NCI-H446 treated with DMSO at 0.1 percent for 48 hours (cell line): ENCODE data around the gene RUNDC3A.
A peak's percentile ranks its signal among the peaks of the same experiment; 100 is the strongest.

Experiments
- DNase-seq: peaks from one replicate; lab custom pipeline; 2025; lab: John Stamatoyannopoulos, UW

Gene RUNDC3A

DNA sequence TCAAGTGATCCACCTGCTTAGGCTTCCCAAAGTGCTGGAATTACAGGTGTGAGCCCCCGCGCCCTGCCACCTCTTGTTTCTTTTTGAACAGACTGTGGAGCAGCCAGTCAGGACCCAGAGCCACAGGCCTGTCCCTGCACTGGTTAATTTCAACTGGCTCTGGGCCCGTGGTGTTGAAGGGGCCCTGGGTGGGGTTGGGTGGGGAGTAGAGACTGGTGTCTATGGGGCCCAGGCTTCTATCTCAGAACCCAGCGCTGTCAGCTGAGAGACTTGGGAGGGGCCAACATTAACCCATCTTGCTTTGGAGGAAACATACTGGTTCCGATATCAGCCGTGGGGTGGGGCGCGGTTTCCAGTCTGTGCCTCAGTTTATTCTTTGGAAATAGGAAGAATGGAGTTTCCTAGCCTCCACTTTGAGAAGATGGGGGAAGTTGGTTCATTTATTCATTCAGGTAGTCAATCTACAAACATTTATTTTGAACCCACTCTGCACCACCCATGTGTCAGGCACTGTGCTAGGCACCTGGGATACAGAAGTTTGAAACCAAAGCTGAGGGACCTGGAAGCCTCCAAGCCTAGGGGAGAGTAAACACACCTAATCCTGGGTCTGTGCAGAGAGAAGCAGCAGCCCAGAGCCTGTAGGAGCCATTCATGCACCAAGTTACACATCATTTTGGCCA, 24.9 kb upstream of the RUNDC3A start:
- no peak for DNase-seq

DNA sequence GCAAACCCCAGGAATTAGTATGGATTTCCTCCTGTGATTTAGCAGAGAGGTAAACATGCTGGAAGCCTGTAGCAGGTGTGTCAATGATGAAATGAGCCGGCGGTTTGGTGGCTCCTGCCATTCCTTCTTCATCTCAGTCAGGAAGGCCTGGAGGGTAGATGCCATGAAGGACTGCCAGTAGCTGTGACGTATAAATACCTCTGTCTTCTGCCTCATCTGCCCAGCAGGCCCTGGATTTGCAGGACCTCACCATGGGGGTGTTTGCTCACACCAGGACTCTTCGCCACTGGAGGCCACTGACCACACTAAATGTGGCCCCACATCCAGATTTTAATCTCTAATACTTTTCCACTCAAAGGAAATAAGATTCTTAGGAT, 24.4 kb upstream of the RUNDC3A start:
- DNase-seq, result no peak

DNA sequence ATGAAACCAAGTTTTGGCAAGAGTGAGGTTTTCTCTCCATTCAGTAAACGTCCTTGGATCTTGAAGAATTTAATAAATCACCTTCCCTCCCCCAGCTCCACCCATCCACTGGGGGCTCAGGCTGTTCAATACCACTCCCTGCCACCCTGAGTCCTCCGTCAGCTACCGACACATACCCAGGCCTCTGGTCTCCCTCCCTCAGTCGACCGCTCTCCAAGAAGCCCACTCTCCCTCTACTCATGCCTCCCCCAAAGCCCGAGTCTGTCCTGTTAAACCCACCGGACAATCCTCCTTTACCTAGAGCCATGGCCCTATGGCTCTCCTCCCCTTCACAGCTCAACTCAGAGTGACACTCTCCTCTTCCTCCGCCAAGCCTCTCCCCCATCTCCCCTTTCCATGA, 20.8 kb upstream of the RUNDC3A start:
- DNase-seq, result no peak

DNA sequence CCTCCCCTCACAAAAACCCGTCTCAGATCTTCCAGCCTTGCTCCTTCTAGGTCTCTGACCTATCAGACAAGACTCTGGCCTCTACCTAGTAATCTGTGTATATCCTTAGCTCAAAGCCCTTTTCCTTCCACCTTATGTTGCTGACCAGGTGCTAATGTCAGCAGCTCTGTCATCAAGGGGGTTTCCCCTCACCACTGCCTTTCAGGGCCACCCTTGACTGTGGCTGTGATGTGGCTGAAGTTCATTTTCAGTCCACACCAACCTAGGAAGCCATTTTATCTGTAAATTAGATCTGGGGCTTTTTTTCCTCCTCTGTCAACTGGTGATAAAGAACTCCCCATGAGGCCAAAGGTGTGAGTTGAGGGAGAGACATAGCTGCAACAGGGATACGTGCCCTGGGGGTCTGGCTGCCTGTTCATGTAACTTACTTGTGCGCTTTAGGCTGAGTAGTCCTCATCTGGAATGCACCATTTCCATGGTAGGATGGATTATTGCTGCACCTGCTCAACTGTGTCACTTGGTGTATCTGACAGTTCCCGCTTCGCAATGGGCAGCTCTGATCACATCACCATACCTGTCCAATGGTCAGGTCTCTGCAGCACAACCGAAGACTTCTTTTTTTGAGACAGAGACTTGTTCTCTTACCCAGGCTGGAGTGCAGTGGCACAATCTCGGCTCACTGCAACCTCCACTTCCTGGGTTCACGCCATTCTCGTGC, 14.7 kb upstream of the RUNDC3A start:
- DNase-seq, result no peak

DNA sequence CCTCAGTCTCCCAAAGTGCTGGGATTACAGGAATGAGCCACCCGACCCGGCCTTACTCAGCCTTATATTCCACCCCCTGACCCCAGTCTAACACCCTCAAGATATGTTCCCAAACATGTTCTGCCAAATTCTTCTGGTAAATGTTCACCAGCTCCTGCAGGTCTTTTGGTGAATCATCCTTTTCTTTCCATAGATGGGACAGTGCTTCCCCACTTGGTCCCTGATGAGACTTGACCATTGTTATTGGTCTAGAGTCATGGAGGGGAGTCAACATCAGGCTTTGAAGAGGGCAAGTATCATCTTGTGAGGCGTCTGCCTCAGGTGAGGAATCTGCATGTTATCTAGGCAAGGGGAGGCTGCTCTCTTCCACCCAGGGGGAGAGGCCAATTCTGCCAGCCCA, 10.4 kb upstream of the RUNDC3A start:
- DNase-seq, result no peak

DNA sequence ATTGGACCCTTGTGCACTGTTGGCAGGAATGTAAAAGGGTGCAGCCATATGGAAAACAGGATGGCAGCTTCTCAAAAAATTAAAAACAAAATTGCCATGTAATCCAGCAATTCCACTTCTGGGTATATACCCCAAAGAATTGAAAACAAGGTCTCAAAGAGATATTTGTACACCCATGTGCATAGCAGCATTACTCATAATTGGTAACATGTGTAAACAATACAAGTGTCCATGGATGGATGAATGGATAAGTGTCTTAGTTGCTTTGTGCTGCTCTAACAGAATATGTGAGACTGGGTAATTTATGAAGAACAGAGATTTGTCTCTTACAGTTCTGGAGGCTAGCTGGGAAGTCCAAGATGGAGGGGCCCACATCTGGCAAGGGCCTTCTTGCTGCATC, 3.8 kb upstream of the RUNDC3A start:
- peak; percentile 55 for DNase-seq

- peak; percentile 70 for DNase-seq
Observed at GRCh38 chr17:44307387-44308186, 814 bp upstream of the RUNDC3A start.

DNA sequence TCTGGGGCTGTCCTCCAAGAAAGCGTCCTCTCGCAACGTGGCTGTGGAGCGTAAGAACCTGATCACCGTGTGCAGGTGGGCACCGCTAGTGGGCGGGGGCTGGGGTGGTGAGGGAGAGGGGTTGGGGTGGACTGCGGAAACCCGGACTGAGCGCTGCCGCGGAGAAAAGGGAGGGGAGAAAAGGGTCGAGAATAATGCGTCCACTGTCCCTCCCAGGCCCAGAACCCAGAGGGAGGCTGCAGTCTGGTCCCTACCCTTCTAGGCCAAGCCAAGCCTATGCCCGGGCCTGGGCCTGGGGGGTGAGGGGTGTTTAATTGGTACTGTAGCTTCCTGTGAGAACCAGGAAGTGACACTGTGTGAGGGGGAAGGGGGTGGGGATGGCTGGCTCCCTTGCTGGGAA, 464 bp downstream of the RUNDC3A start:
- DNase-seq, result no peak

GRCh38 chr17:44309472-44309871, 1.1 kb downstream of the RUNDC3A start:
- DNase-seq, result no peak

GRCh38 chr17:44310188-44310587, 1.8 kb downstream of the RUNDC3A start:
- no peak for DNase-seq

DNA sequence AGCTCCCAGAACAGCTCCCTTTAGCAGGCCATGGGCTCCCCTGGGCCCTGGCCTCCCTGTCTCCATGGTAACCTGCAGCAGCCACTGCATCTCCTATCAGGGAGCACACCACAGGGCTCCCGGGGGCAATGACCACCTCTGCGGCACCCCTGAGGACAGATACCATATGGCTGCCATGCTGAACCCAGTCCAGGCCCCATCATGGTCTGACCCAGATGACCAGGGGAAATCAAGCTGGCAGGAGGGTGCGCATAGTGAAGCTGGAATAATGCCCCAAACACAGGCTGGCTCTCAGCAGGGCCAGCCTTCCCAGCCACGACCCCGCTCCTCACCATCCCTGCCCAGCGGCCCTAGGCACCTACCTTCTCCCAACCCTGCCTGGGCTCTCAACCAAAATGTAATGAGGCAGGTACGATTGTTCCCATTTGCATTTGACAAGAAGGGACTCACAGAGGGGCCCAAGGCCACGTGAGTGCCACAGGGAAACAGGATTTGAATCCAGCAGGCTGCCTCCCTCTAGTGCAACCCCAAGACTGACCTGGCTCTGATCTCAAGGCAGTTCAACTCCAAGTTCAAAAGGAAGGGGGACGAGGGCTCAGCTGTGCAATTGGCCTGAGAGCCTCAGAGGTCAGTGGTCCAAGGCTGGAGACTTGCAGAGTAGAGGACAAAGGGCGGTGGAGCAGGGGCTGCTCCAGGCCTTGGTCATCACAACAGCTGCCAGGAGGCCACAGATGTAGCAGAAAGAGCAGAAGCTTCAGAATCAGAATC, 2.4 kb downstream of the RUNDC3A start:
- DNase-seq, result no peak

GRCh38 chr17:44311562-44312181, 3.3 kb downstream of the RUNDC3A start:
- no peak for DNase-seq

DNA sequence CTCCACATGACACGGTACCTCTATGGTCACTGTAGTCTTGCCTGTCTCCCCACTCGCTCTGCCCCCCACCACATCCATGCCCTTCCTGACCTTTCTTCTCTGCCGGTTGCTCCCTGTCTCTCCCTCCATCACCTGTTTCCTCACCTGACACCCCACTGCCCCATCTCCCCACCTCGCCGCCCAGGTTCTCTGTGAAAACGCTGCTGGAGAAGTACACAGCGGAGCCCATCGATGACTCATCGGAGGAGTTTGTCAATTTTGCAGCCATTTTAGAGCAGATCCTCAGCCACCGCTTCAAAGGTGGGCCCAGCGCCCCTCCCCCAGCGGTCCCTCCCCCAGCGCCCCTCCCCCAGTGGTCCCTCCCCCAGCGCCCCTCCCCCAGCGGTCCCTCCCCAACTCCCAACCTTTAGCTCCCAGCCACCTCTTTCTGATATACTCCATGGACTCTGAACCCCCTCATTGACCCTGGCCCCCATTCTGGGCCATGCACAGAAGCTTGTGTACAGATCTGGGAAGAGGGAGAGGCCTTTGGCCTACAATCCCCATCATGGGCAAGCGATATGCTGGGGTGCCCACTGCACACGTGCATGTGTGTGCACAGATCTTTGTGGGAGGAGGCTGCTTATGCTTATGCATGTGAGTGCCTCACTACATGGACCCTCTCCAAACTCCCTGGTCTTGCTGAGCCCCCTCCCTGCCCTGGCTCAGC, 4.1 kb downstream of the RUNDC3A start:
- no peak for DNase-seq

DNA sequence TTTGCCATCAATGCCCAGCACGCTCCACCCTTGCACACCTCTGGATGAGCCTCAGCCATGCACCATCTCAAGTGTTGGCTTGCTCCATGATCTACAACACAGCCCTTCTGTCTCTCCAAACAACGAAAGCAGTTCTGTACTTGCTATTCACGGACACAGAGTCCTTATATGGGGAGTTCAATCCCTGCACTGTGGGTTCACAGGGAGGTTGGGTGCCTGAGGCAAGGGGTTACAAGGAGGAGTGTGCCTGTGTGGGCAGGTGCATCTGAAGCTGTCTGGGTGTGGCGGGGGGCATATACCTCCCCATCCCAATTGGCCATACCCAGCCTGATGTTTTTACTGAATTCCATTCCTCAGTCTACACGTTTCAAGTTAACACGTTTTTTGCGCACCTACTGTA, 5.6 kb downstream of the RUNDC3A start:
- DNase-seq, result no peak

DNA sequence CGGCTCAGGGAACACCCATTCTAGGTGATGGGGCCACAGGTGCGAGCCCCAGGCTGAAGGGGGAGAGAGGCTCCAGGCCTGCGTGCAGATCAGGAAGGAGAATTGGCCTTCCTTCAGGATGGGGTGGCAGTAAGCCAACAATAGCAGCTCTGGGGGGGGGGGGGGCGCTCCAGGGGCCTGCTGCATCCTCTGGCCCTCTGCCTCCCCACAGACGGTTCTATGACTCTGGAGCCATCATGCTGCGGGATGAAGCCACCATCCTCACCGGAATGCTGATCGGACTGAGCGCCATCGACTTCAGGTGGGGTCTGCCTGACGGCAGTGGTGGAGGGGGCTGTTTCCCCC, 6.1 kb downstream of the RUNDC3A start:
- no peak for DNase-seq

- no peak for DNase-seq
Observed at GRCh38 chr17:44314869-44315661, 6.7 kb downstream of the RUNDC3A start.

DNA sequence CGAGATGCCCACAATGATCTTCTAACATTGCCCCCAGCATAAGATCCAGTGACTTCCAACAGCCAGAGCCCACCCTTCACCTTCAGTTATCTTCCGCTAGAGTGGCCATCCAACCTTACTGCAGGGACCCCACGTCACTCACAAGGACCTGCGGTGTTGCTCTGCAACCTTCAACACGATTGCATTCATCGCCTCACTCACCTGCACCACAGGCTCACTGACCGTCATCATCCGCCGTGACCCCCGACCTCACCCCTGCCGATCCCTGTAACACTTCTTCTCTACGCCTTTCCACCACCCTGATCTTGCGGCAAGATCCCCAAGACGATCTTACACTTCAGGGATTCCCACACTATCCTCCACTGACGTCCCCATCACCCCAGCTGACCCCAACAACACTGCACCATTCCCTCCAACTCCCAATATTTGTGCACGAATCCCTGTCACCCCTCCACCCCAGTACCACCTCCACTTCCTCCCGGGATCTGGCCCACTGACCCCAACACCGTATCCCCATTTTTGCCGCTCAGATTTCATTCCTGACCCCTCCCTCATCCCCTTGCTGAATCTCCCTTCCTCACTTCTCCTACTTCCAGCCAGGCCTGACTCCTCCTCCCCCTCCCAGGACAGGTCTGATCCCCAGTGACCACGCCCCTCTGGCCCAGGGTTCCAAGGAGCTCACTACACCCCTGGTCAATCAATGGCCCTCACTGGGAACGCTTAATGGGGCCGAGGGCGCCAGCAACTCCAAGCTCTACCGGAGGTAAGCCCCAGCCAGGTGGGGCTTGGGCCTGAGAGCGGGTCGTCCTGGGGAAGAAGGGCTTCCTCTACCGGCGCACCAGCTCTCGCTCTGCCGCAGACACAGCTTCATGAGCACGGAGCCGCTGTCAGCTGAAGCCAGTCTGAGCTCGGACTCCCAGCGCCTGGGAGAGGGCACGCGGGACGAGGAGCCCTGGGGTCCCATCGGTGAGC, 7.6 kb downstream of the RUNDC3A start:
- no peak for DNase-seq

DNA sequence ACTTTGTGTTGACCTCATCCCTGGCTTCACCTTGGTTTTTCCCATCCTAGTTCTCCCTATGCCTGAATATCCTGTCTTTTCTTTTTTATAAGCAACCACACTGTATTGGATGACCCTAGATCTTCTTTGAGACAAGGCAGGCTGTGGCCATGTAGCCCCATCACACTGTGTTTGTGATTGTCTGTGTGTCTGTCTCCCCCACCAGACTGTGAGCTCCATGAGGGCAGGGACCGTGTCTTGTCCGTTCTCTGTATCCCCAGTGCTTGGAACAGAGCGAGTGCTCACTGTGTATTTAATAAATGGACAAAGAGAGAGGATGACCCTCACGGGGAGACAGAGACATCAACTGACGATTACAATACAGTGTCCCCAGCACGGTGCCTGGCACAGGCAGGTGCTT, 9.1 kb downstream of the RUNDC3A start:
- no peak for DNase-seq
